Ovary (tissue), 3 donors: ENCODE results near the gene WNT3.

ENCODE experiments used
- EP300 ChIP-seq: sonication (generic); formaldehyde crosslinking; IDR thresholded peaks from one replicate; pipeline ENCODE4 v1.6.1; 2017; ENCODE audit warnings: antibody characterized with exemption
- TF ChIP-seq, protein P1 (sequence below), 3 donors: fragments of 450-650 bp in 2 of 3; fragments of 200-600 bp in 1 of 3; IDR thresholded peaks; one replicate each; pipeline versions ENCODE4 v1.5.1 to v1.8.0; 2016 to 2022; ENCODE audit warnings: antibody characterized with exemption in 3 of 3, mild to moderate bottlenecking in 1 of 3
- donor health status: DM: no; HTN: no; CAD: no.

DNA sequence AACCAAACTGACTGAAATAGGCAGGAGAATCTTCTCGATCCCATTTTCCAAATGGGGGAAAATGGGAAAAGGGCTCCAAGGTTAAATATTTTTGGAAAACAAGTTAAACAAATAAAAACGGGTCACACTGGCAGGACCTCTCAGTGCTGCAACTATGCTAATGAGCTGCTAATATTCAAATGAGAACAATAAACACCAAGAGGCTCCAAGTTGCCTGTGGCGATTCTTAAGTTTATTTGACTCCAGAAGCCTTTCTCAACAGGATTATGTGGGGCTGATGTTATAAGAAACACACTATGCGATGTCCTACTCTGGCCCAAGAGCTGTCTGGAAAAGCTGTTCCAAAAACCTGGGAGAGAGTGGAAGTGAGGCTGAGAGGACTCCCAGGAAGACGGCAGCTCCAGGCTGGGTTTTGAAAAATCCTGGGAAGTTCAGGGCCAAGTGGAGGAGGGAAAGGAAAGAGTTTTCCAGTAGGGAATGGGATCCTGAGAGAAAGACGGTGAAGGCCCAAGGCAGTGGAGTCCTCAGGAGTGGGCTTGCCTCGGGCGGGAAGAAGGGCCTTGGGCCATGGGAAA lies 21.4 kb downstream of the WNT3 start:
- TF ChIP-seq, protein P1, sequence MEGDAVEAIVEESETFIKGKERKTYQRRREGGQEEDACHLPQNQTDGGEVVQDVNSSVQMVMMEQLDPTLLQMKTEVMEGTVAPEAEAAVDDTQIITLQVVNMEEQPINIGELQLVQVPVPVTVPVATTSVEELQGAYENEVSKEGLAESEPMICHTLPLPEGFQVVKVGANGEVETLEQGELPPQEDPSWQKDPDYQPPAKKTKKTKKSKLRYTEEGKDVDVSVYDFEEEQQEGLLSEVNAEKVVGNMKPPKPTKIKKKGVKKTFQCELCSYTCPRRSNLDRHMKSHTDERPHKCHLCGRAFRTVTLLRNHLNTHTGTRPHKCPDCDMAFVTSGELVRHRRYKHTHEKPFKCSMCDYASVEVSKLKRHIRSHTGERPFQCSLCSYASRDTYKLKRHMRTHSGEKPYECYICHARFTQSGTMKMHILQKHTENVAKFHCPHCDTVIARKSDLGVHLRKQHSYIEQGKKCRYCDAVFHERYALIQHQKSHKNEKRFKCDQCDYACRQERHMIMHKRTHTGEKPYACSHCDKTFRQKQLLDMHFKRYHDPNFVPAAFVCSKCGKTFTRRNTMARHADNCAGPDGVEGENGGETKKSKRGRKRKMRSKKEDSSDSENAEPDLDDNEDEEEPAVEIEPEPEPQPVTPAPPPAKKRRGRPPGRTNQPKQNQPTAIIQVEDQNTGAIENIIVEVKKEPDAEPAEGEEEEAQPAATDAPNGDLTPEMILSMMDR (IDR thresholded peaks at IDR 0.05): no peak
- no peak for TF ChIP-seq EP300
